ENCODE data around the gene NUPR1.

NUPR1 gene

GRCh38 chr16:28499854-28500253, 38.9 kb downstream of the NUPR1 start:
- TF ChIP-seq NFIC (IDR thresholded peaks at IDR 0.05), result no peak
- TF ChIP-seq TCF12 (IDR thresholded peaks at IDR 0.05; ENCODE audit: low read depth), result no peak
- TF ChIP-seq, protein P1, sequence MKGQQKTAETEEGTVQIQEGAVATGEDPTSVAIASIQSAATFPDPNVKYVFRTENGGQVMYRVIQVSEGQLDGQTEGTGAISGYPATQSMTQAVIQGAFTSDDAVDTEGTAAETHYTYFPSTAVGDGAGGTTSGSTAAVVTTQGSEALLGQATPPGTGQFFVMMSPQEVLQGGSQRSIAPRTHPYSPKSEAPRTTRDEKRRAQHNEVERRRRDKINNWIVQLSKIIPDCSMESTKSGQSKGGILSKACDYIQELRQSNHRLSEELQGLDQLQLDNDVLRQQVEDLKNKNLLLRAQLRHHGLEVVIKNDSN (IDR thresholded peaks at IDR 0.05), result no peak
- TF ChIP-seq EP300 (IDR thresholded peaks at IDR 0.05; ENCODE audit: borderline replicate concordance), result no peak
- no peak for TF ChIP-seq EGR1 (IDR thresholded peaks at IDR 0.05)
- TF ChIP-seq ZBTB7A (IDR thresholded peaks at IDR 0.05; ENCODE audit: low read depth), result no peak
- no peak for TF ChIP-seq YY1 (IDR thresholded peaks at IDR 0.05; ENCODE audit: low read depth)
- no peak for TF ChIP-seq CREB1 (IDR thresholded peaks at IDR 0.05; ENCODE audit: low read depth)
- no peak for TF ChIP-seq RAD21 (IDR thresholded peaks at IDR 0.05; ENCODE audit: low read depth)
- no peak for TF ChIP-seq TEAD4 (IDR thresholded peaks at IDR 0.05)
- no peak for TF ChIP-seq CEBPB (IDR thresholded peaks at IDR 0.05)
- no peak for TF ChIP-seq MAX (IDR thresholded peaks at IDR 0.05)
- no peak for TF ChIP-seq FOXM1 (IDR thresholded peaks at IDR 0.05; ENCODE audit: borderline replicate concordance, low read depth)
- TF ChIP-seq, protein P2, sequence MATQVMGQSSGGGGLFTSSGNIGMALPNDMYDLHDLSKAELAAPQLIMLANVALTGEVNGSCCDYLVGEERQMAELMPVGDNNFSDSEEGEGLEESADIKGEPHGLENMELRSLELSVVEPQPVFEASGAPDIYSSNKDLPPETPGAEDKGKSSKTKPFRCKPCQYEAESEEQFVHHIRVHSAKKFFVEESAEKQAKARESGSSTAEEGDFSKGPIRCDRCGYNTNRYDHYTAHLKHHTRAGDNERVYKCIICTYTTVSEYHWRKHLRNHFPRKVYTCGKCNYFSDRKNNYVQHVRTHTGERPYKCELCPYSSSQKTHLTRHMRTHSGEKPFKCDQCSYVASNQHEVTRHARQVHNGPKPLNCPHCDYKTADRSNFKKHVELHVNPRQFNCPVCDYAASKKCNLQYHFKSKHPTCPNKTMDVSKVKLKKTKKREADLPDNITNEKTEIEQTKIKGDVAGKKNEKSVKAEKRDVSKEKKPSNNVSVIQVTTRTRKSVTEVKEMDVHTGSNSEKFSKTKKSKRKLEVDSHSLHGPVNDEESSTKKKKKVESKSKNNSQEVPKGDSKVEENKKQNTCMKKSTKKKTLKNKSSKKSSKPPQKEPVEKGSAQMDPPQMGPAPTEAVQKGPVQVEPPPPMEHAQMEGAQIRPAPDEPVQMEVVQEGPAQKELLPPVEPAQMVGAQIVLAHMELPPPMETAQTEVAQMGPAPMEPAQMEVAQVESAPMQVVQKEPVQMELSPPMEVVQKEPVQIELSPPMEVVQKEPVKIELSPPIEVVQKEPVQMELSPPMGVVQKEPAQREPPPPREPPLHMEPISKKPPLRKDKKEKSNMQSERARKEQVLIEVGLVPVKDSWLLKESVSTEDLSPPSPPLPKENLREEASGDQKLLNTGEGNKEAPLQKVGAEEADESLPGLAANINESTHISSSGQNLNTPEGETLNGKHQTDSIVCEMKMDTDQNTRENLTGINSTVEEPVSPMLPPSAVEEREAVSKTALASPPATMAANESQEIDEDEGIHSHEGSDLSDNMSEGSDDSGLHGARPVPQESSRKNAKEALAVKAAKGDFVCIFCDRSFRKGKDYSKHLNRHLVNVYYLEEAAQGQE (IDR thresholded peaks at IDR 0.05; ENCODE audit: low read depth), result no peak
- no peak for TF ChIP-seq TAF1 (IDR thresholded peaks at IDR 0.05; ENCODE audit: low read depth)

- TF ChIP-seq ZBTB7A (IDR thresholded peaks at IDR 0.05; ENCODE audit: low read depth) (no peak), TAF1 (IDR thresholded peaks at IDR 0.05; ENCODE audit: low read depth) (no peak), NFIC (IDR thresholded peaks at IDR 0.05) (no peak), EP300 (IDR thresholded peaks at IDR 0.05; ENCODE audit: borderline replicate concordance) (no peak), MAX (IDR thresholded peaks at IDR 0.05) (no peak), FOXM1 (IDR thresholded peaks at IDR 0.05; ENCODE audit: borderline replicate concordance, low read depth) (no peak), TEAD4 (IDR thresholded peaks at IDR 0.05) (no peak), TCF12 (IDR thresholded peaks at IDR 0.05; ENCODE audit: low read depth) (no peak), YY1 (IDR thresholded peaks at IDR 0.05; ENCODE audit: low read depth) (no peak), EGR1 (IDR thresholded peaks at IDR 0.05) (no peak), CREB1 (IDR thresholded peaks at IDR 0.05; ENCODE audit: low read depth) (no peak), CEBPB (IDR thresholded peaks at IDR 0.05) (no peak), RAD21 (IDR thresholded peaks at IDR 0.05; ENCODE audit: low read depth) (no peak)
- TF ChIP-seq, protein P2 (IDR thresholded peaks at IDR 0.05; ENCODE audit: low read depth), result no peak
- TF ChIP-seq, protein P1 (IDR thresholded peaks at IDR 0.05), result no peak
Observed at GRCh38 chr16:28498666-28499381, 40.0 kb downstream of the NUPR1 start.

GRCh38 chr16:28497861-28498599, 40.7 kb downstream of the NUPR1 start:
- TF ChIP-seq TCF12 (IDR thresholded peaks at IDR 0.05; ENCODE audit: low read depth) (no peak), CREB1 (IDR thresholded peaks at IDR 0.05; ENCODE audit: low read depth) (no peak), CEBPB (IDR thresholded peaks at IDR 0.05) (no peak), NFIC (IDR thresholded peaks at IDR 0.05) (no peak), TEAD4 (IDR thresholded peaks at IDR 0.05) (no peak), EGR1 (IDR thresholded peaks at IDR 0.05) (no peak), FOXM1 (IDR thresholded peaks at IDR 0.05; ENCODE audit: borderline replicate concordance, low read depth) (no peak), YY1 (IDR thresholded peaks at IDR 0.05; ENCODE audit: low read depth) (no peak), EP300 (IDR thresholded peaks at IDR 0.05; ENCODE audit: borderline replicate concordance) (no peak)
- TF ChIP-seq, protein P2 (IDR thresholded peaks at IDR 0.05; ENCODE audit: low read depth), result no peak
- TF ChIP-seq, protein P1 (IDR thresholded peaks at IDR 0.05), result no peak
